GM15510 (cell line): ENCODE results near the gene LIPT2.

Source experiments
- POLR2A ChIP-seq: IDR thresholded peaks from 3 replicates; pipeline ENCODE4 v1.6.1; 2011; ENCODE audit warnings: borderline replicate concordance; ENCODE audit not compliant: insufficient read length; ENCODE audit errors: extremely low read depth

Gene LIPT2

GRCh38 chr11:74478877-74479731 is 14.4 kb downstream of the LIPT2 start:
- TF ChIP-seq POLR2A = no peak

- TF ChIP-seq POLR2A = no peak
These were observed 17.0 kb downstream of the LIPT2 start for GRCh38 chr11:74476536-74476935.

DNA sequence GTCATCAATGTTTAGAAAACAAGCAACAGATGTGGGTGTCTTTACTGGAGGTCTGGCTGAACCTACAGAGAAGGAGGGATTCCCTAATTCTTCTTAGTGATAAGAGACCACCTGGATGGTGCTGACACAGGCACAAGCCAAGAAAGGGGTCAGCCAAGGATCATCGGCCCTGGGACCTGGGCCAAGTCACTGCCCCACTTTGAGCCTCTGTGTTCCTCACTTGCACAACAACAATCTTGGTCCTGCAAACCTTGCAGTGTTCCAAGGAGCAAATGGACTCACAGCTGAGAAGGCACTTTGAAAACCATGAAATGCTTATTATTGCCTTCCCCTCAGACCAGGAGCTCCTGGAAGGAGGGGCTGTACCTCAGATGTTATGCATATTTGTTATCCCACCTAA is 19.2 kb downstream of the LIPT2 start:
- no peak for TF ChIP-seq POLR2A

DNA sequence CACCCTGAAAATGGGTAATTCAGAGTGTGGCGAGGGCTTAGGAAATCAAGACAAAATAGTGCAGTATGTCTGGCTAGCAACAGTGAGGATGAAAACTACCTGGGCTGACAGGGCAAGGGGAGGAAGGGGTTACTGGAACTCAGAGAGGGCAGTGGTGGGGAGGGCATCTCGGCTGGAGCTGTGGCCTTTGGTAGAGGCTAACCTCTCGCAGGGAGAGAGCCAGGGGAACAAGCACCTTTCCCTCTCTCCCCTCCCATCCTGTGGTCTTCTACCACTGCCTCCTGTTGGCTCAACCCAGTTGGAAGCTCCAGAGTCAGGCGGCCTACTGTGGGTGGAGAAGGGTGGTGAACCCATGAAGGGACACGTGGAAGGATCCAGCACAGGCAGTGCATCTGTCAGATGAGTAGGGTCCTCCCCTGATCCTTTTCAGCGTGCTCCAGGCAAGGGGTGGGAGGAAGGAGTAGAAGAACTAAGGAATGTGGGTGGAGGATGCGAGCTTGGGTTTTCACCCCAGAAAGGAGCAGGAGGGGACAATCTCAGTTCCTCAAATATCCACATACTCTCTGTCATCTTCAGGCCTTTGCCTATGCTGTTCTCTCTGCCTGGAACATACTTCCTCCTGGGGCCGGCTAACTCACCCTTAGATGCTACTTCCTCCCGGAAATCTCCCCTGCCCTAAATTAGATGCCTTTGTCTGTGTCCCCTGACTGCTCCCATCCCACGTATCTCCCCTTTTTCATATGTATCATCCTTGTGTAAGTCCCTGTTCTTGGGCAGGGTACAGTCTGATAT is 19.9 kb downstream of the LIPT2 start:
- TF ChIP-seq POLR2A = no peak

- no peak for TF ChIP-seq POLR2A
These were observed 21.7 kb downstream of the LIPT2 start for GRCh38 chr11:74471668-74472429.

- no peak for TF ChIP-seq POLR2A
These were observed 22.5 kb downstream of the LIPT2 start for GRCh38 chr11:74471037-74471436.

- no peak for TF ChIP-seq POLR2A
These were observed 23.0 kb downstream of the LIPT2 start for GRCh38 chr11:74470526-74470925.

- TF ChIP-seq POLR2A = no peak
These were observed 24.6 kb downstream of the LIPT2 start for GRCh38 chr11:74468936-74469335.

DNA sequence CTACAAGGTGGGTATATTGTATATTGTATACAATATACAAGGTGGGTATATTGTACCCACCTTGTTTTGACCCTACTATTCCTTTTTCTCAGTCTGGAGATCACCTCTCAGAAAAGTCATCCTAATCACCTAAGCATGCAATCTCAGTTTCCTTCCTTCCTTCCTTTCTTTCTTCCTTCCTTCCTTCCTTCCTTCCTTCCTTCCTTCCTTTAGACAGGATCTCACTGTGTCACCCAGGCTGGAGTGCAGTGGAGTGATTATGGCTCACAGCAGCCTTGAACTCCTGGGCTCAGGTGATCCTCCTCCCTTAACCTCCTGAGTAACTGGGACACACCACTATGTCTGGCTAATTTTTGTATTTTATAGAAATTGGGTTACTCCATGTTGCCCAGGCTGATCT is 25.0 kb downstream of the LIPT2 start:
- TF ChIP-seq POLR2A = no peak

DNA sequence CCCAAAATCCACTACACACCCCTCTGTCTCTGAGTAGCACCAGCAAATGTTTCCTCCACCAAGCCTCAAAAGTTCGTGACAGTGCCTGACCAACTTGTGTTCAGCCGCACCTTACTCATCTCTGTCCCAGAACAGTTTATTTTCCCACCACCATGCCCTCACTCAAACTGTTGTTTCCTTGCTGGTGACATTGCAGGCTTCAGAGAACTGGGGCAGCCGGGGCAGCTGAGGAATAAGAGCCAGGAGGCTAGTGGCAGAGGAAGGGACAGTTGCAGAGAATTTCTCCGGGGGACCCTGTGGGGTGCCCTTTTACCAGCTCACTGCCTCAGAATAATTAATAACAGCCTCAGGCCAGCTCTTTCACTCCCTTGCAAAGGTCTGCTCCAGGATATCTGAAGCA is 25.5 kb downstream of the LIPT2 start:
- TF ChIP-seq POLR2A = no peak

DNA sequence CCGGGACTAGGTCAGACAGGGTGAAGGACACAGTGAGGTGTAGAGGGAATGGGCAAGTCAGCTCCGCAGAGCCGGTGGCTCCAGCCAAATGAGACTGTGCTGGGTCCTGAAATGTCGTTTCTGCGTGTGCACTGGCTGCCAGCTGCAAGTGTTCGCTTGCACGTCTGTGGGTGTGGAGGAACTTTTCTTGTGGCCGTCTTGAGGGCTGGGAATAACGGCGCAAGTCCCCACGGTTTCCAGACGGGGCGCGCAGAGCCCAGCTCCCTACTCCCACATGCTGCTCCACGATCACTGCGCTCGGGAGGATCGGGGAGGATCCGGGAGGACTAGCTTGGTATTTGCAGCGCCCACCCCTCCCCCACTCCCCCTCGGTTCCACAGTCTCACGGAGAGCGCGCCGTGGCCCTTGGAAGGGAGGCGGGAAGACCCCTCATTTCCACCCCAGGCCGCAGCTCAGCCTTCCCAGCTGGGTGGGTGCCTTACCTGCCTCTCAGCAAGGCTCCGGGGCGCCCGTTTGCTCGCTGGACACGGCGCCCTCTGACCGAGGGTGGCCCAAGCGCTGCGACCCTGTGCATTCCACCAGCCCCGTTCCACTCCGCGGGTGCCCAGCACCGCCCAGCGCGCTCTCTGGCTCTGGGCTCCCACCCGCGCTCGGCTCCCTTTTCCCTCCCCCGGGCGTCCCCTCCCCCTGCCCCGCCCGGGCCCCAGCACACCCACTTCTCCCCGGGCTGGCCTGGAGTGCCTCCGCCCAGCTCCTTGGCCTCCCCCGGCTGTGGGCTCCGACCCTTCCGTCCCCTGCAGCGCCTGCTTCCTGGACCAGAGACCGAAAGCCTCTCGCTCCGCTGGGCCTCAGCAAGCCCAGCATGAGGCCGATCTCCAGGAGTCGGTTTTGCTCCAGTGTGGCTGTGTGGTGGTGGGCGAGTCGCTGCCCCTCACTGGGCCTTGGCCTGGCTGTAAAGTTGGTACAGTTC is 26.3 kb downstream of the LIPT2 start, which contains the start of gene KCNE3:
TSS of gene KCNE3 (minus strand) at position 634 of the 970 bp plus-strand sequence. CDS start 9,986 bp downstream, outside the sequence.
- TF ChIP-seq POLR2A = no peak

DNA sequence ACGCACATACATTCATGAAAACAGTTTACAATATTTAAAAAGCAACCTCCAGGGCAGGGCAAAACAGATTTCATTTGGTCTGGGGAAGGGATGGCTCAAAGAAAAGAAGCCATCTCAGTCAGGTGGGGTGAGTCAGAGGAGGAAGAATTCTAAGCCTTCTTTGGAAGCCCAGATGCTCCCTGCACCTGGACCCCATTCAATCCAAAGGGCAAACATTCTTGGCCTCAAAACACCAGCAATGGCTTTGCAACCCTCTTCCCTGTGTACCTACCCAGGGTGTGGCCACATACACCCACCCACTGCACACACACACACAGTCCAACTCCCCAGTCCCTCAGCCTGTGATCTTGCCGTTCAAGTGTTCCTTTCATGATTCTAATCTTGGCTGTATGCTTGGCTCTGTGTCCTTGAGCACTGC is 28.2 kb downstream of the LIPT2 start:
- TF ChIP-seq POLR2A = no peak

- TF ChIP-seq POLR2A = no peak
These were observed 28.8 kb downstream of the LIPT2 start for GRCh38 chr11:74464746-74465145.

GRCh38 chr11:74463216-74463615 is 30.3 kb downstream of the LIPT2 start:
- no peak for TF ChIP-seq POLR2A
